Activated CD8-positive, alpha-beta T cell treated with anti-CD3 and anti-CD28 coated beads, Interleukin-2, amount 10 ng/mL, durations not matched to agents 7 days and 5 days (primary cell): Measurements from ENCODE around the gene MAP2K3. TPM values are rescaled to one million over a fixed set of nuclear protein-coding genes. Genes with fewer than 3 reads are reported as not detected.
A peak's percentile ranks its signal among the peaks of the same experiment; 100 is the strongest.

Source experiments
- ATAC-seq: fragments of 150-1000 bp; cut with Tn5 transposase; one replicate; pipeline ENCODE4 v1.10.0; 2021; ENCODE audit warnings: moderate library complexity
- CTCF ChIA-PET: fragments of 350-600 bp; sonication (Branson Sonifier 250); formaldehyde crosslinking; loops from one replicate; lab custom pipeline; 2021; ENCODE audit warnings: antibody characterized with exemption; lab: Charles Lee
- POLR2A ChIA-PET: fragments of 350-600 bp; sonication (Branson Sonifier 250); formaldehyde crosslinking; loops from one replicate; lab custom pipeline; 2021; ENCODE audit warnings: antibody characterized with exemption; lab: Charles Lee
- DNase-seq: peaks from one replicate; pipeline ENCODE4 v3.0.0-alpha.2; 2020
- H3K27ac Mint-ChIP-seq: one replicate; pipeline ENCODE4 v1.8.0; 2021; ENCODE audit warnings: mild to moderate bottlenecking, mixed read lengths
- H3K27me3 Mint-ChIP-seq: one replicate; pipeline ENCODE4 v1.8.0; 2021; ENCODE audit warnings: low read depth, mixed read lengths
- H3K36me3 Mint-ChIP-seq: one replicate; pipeline ENCODE4 v1.8.0; 2021; ENCODE audit warnings: low read depth, mixed read lengths
- H3K4me1 Mint-ChIP-seq: one replicate; pipeline ENCODE4 v1.8.0; 2021; ENCODE audit warnings: low read depth, mixed read lengths
- H3K4me3 Mint-ChIP-seq: one replicate; pipeline ENCODE4 v1.8.0; 2021; ENCODE audit warnings: mild to moderate bottlenecking, mixed read lengths
- H3K9me3 Mint-ChIP-seq: one replicate; pipeline ENCODE4 v1.8.0; 2022; ENCODE audit warnings: mixed read lengths; ENCODE audit not compliant: insufficient read depth
- total RNA-seq, 2 experiments: library from RNA; stranded (reverse); gene quantifications; one replicate each; pipeline ENCODE4 v1.2.3, GENCODE V29; 2021

The MAP2K3 gene
- total RNA-seq, 2 experiments from 2014 or later, result 57.4 to 57.8 TPM

DNA sequence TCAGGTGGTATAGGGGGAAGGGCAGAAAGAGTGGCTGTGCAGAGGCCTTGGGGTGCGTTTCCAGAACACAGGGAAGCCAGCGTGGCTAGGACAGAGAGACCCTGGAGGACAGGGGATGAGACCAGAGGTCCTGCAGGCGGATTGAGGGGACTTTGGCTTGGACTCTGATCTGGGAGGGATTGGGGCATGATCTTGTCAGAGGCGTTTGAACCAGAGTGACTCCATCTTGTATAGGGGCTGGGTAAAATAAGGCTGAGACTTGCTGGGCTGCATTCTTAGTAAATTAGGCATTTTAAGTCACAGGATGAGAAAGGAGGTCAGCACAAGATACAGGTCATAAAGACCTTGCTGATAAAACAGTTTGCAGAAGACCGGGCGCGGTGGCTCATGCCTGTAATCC lies 25.9 kb upstream of the MAP2K3 start:
- ChIA-PET POLR2A (no interaction called here), CTCF (interaction anchor here (0.9 kb wide), 1 partner anchor 10 kb away, joined by 3 read pairs; no protein-coding TSS in a partner anchor)
- H3K4me1 Mint-ChIP-seq, result peaks cover 10% of the 10 kb centered on the region
- H3K9me3 Mint-ChIP-seq, result no peaks in the 10 kb centered on the region
- H3K4me3 Mint-ChIP-seq, result no peak overlapping the region
- DNase-seq, result no peak
- peaks cover 3% of the 10 kb centered on the region for H3K27me3 Mint-ChIP-seq
- no peaks in the 10 kb centered on the region for H3K36me3 Mint-ChIP-seq
- ATAC-seq, result no peak
- no peak overlapping the region for H3K27ac Mint-ChIP-seq

DNA sequence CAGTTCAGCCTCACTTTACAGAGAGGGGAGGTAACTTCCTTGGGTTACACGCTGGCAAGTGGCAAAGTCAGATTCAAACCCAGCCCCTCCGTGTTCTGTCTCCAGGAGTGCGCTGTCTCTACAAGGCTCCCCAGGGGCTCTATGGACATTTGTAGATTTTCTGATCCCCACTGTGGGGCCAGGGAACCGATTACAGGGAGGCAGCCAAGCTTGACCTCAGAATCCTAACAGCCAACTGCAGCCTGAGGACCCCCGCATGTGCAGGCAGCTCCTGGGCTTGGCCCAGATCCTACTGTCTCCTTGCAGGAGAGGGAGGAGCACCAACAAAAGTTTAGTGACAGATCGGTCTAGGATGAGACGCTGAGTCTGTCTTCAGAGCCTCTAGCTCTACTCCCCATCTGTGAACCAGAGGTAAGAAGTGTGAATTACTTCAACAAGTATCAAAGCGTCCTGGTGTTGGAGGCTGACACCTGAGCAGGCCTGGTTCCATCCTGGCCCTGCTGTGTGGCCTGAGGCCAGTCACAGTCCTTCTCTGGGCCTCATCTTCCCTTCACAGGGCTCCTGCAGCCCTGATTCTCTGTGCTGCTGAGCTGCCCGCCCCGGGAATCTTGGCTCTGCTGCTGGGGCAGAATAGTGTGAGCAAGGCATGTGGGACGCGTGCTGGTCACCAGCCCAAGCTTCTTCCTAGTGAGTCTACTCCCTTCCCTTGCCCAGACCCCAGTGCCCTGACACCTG lies 22.1 kb upstream of the MAP2K3 start:
- DNase-seq (no peak), ATAC-seq (no peak)
- CTCF ChIA-PET, result interaction anchor here (3.1 kb wide), 1 partner anchor 17 kb away, joined by 10 read pairs; no protein-coding TSS in a partner anchor
- peaks cover 8% of the 10 kb centered on the region for H3K4me1 Mint-ChIP-seq
- no peak overlapping the region for H3K27ac Mint-ChIP-seq
- POLR2A ChIA-PET, result no interaction called here
- H3K36me3 Mint-ChIP-seq, result no peaks in the 10 kb centered on the region
- H3K4me3 Mint-ChIP-seq, result no peak overlapping the region
- H3K27me3 Mint-ChIP-seq, result no peaks in the 10 kb centered on the region
- H3K9me3 Mint-ChIP-seq, result no peaks in the 10 kb centered on the region

GRCh38 chr17:21263376-21263775 lies 21.1 kb upstream of the MAP2K3 start:
- Mint-ChIP-seq H3K4me3 (no peak overlapping the region), H3K27me3 (no peaks in the 10 kb centered on the region), H3K36me3 (no peaks in the 10 kb centered on the region), H3K4me1 (peaks cover 17% of the 10 kb centered on the region), H3K9me3 (no peaks in the 10 kb centered on the region), H3K27ac (no peak overlapping the region)
- DNase-seq (no peak), ATAC-seq (no peak)
- CTCF ChIA-PET, result interaction anchor here (0.6 to 3.1 kb wide), 2 partner anchors 16 to 139 kb away, joined by 3 to 10 read pairs; no protein-coding TSS in a partner anchor
- POLR2A ChIA-PET, result no interaction called here

DNA sequence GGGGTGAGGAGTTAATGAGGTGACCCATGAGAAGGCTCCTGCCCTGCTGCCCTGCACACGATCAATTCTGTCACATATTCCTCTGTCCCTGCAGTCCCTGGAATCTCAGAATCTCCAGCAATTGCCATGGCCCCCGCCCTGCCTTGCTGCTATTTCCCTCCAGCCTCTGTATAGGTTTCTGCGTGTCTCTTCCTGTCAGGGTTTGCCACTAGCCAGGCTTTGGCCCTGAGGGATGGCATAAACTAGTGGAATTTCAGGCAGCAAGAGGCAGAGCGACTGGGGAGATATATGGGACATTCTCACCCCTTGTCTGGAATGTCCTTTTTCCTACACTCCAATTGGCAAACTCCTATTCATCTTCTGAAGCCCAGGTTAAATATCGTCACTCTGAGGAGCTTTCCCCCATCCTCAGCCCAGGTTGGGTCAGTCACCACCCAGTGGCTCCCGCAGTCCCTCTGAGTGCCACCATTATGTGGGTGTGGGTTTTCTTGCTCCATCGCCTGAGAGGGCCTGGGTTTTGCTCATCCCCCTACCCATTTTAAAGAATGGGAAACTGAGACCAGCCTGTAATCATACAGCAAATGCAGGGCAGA lies 15.8 kb upstream of the MAP2K3 start:
- Mint-ChIP-seq H3K4me1 (peaks cover 26% of the 10 kb centered on the region), H3K4me3 (no peak overlapping the region)
- POLR2A ChIA-PET, result interaction anchor here (1.3 kb wide), 1 partner anchor 7 kb away, joined by 4 read pairs; no protein-coding TSS in a partner anchor

GRCh38 chr17:21269394-21269793 lies 15.1 kb upstream of the MAP2K3 start:
- no peak overlapping the region for H3K4me3 Mint-ChIP-seq
- ChIA-PET CTCF (interaction anchor here (1.5 kb wide), 1 partner anchor 11 kb away, joined by 12 read pairs; no protein-coding TSS in a partner anchor), POLR2A (interaction anchor here (1.0 kb wide), 1 partner anchor 55 kb away, joined by 3 read pairs; the partner anchor contains the start of gene TMEM11)
- ATAC-seq (no peak), DNase-seq (no peak)
- no peaks in the 10 kb centered on the region for H3K36me3 Mint-ChIP-seq
- peaks cover 26% of the 10 kb centered on the region for H3K4me1 Mint-ChIP-seq
- no peaks in the 10 kb centered on the region for H3K27me3 Mint-ChIP-seq
- peak overlapping the region; percentile 86 for H3K27ac Mint-ChIP-seq
- H3K9me3 Mint-ChIP-seq, result no peaks in the 10 kb centered on the region

More for the DNA sequence above, 15.8 kb upstream of the MAP2K3 start:
- no peak for ATAC-seq
- Mint-ChIP-seq H3K36me3 (no peaks in the 10 kb centered on the region), H3K27me3 (no peaks in the 10 kb centered on the region), H3K9me3 (no peaks in the 10 kb centered on the region), H3K27ac (peak overlapping the region; percentile 86)
- CTCF ChIA-PET, result interaction anchor here (0.9 to 1.5 kb wide), 7 partner anchors 9 to 244 kb away, joined by 3 to 12 read pairs (median 4); no protein-coding TSS in a partner anchor
- no peak for DNase-seq

GRCh38 chr17:21271454-21272183 lies 12.9 kb upstream of the MAP2K3 start:
- Mint-ChIP-seq H3K4me1 (peaks cover 36% of the 10 kb centered on the region), H3K36me3 (no peaks in the 10 kb centered on the region), H3K9me3 (no peaks in the 10 kb centered on the region), H3K4me3 (no peak overlapping the region), H3K27ac (no peak overlapping the region), H3K27me3 (no peaks in the 10 kb centered on the region)
- CTCF ChIA-PET, result no interaction called here
- ATAC-seq (no peak), DNase-seq (no peak)
- POLR2A ChIA-PET, result no interaction called here

GRCh38 chr17:21272250-21272649 lies 12.3 kb upstream of the MAP2K3 start:
- H3K36me3 Mint-ChIP-seq, result no peaks in the 10 kb centered on the region
- DNase-seq (no peak), ATAC-seq (no peak)
- H3K4me3 Mint-ChIP-seq, result no peak overlapping the region
- H3K9me3 Mint-ChIP-seq, result no peaks in the 10 kb centered on the region
- ChIA-PET POLR2A (no interaction called here), CTCF (no interaction called here)
- no peak overlapping the region for H3K27ac Mint-ChIP-seq
- H3K4me1 Mint-ChIP-seq, result peaks cover 39% of the 10 kb centered on the region
- no peaks in the 10 kb centered on the region for H3K27me3 Mint-ChIP-seq

DNA sequence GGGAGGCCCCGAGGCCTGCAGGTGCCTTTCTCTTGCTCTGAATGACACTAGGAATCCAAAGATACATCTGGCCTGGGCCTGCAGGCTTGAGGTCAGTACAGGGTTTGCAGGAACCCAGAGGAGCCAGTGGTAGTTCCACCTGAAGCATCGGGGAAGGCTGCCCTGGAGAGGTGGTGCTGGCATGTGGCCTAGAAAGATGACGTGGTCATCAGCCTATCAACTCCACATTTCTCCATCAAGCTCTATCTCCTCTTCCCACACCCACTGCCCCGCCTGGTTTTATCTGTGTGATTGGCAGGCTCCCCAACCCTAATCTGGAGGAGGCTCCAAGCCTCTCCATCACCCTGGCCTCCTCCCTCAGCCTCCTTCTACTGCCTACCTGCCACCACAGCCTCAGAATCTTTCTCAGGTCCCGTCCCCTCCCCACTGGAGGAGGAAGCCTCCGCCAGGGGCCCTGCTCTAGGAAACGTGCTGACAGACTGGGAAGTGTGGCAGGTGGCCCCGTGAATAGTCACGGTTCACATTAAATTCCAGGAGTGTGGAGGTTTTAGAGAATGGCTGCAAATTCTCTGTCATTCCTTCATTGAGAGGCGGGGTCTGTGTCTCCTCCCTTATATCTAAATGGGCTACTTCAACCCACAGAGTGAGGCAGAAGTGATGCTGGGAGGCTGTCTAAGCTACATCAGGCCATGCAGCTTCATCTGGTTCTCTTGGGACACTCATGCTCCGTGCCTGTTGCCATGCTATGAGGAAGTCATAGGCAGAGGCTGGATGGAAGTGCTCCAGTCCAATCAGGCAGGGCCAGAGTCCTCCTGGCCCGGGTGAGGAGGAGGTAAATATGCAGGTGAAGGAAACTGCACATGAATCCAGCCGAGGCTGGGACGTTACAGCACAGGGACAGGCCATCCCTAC lies 11.4 kb upstream of the MAP2K3 start:
- Mint-ChIP-seq H3K4me1 (peaks cover 36% of the 10 kb centered on the region), H3K27me3 (no peaks in the 10 kb centered on the region), H3K27ac (no peak overlapping the region), H3K9me3 (no peaks in the 10 kb centered on the region), H3K36me3 (no peaks in the 10 kb centered on the region), H3K4me3 (no peak overlapping the region)
- ChIA-PET CTCF (interaction anchor here (1.4 kb wide), 1 partner anchor 154 kb away, joined by 3 read pairs; no protein-coding TSS in a partner anchor), POLR2A (no interaction called here)
- ATAC-seq (no peak), DNase-seq (no peak)

- DNase-seq, result no peak
- CTCF ChIA-PET, result interaction anchor here (0.6 to 2.0 kb wide), 5 partner anchors 20 to 238 kb away, joined by 3 to 8 read pairs (median 5); no protein-coding TSS in a partner anchor
- Mint-ChIP-seq H3K27ac (no peak overlapping the region), H3K27me3 (no peaks in the 10 kb centered on the region), H3K36me3 (no peaks in the 10 kb centered on the region), H3K9me3 (no peaks in the 10 kb centered on the region), H3K4me1 (peaks cover 41% of the 10 kb centered on the region), H3K4me3 (peak overlapping the region; percentile 72)
- POLR2A ChIA-PET, result interaction anchor here (0.9 to 2.5 kb wide), 2 partner anchors 12 to 61 kb away, joined by 3 to 13 read pairs; partner anchors contain the start of gene TMEM11
- ATAC-seq, result no peak
Observed at GRCh38 chr17:21275047-21275578, 9.4 kb upstream of the MAP2K3 start.

- H3K4me1 Mint-ChIP-seq, result peaks cover 46% of the 10 kb centered on the region
- H3K9me3 Mint-ChIP-seq, result no peaks in the 10 kb centered on the region
- DNase-seq (peak; percentile 95), ATAC-seq (peak; percentile 93)
- H3K36me3 Mint-ChIP-seq, result no peaks in the 10 kb centered on the region
- H3K4me3 Mint-ChIP-seq, result peak overlapping the region; percentile 72
- H3K27me3 Mint-ChIP-seq, result no peaks in the 10 kb centered on the region
- CTCF ChIA-PET, result interaction anchor here (0.6 to 2.0 kb wide), 12 partner anchors 12 to 237 kb away, joined by 3 to 8 read pairs (median 4); no protein-coding TSS in a partner anchor
- POLR2A ChIA-PET, result interaction anchor here (0.9 to 2.5 kb wide), 4 partner anchors 8 to 61 kb away, joined by 3 to 13 read pairs (median 4); partner anchors contain the start of genes NATD1 and TMEM11
- peak overlapping the region; percentile 73 for H3K27ac Mint-ChIP-seq
Observed at GRCh38 chr17:21275579-21276263, 8.8 kb upstream of the MAP2K3 start.
